ENCODE measurements around the gene CCDC171. TPM values are rescaled to one million over a fixed set of nuclear protein-coding genes. Genes with fewer than 3 reads are reported as not detected.
"Not testable (repeated sequence)": the region's sequence is repeated elsewhere in the genome, so short reads cannot be mapped to it uniquely, and the experiment has no call there.

Gene CCDC171
- total RNA-seq, 2 donors from 2014 or later = 0.90 to 1.4 TPM

DNA sequence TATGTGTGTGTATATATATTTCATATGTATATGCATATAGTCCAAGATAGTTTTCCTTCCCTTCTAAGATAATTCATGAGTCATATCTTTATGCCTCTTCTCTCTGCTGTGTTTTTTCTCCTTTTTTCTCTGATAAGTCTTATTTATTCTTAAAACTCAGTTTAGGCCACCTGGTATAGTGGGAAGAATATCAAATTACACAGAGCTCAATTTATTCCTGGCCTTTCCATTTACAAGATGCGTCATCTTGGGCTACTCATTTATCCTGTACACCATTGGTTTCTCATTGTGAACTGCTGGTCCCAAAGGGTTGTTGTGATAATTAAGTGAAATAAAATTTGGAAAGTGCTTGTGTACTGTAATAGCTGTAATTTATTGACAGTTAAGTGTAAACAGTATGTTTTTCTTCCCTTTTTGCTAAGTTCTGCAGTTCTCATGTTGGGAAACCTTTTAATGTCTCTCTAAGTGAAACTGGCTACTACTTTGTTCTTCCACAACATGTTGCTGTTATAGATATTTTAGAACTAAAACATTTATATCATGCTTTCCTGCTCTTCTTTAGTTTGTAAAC is 19.4 kb downstream of the CCDC171 start:
- Histone ChIP-seq H3K9me3 (no peaks in the 10 kb centered on the region), H3K27me3 (no peaks in the 10 kb centered on the region), H3K27ac (no peak overlapping the region), H3K36me3 (no peaks in the 10 kb centered on the region), H3K4me1 (no peaks in the 10 kb centered on the region), H3K4me3 (no peak overlapping the region)
- no peak for DNase-seq (ENCODE audit: low spot score)
- TF ChIP-seq, protein P1, sequence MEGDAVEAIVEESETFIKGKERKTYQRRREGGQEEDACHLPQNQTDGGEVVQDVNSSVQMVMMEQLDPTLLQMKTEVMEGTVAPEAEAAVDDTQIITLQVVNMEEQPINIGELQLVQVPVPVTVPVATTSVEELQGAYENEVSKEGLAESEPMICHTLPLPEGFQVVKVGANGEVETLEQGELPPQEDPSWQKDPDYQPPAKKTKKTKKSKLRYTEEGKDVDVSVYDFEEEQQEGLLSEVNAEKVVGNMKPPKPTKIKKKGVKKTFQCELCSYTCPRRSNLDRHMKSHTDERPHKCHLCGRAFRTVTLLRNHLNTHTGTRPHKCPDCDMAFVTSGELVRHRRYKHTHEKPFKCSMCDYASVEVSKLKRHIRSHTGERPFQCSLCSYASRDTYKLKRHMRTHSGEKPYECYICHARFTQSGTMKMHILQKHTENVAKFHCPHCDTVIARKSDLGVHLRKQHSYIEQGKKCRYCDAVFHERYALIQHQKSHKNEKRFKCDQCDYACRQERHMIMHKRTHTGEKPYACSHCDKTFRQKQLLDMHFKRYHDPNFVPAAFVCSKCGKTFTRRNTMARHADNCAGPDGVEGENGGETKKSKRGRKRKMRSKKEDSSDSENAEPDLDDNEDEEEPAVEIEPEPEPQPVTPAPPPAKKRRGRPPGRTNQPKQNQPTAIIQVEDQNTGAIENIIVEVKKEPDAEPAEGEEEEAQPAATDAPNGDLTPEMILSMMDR (IDR thresholded peaks at IDR 0.05) = no peak

GRCh38 chr9:15576350-15577050 is 23.7 kb downstream of the CCDC171 start:
- DNase-seq (ENCODE audit: low spot score) = no peak
- H3K4me1 ChIP-seq = no peaks in the 10 kb centered on the region
- H3K27ac ChIP-seq = no peak overlapping the region
- H3K4me3 ChIP-seq = no peak overlapping the region
- H3K9me3 ChIP-seq = no peaks in the 10 kb centered on the region
- TF ChIP-seq, protein P1 (IDR thresholded peaks at IDR 0.05) = no peak
- H3K36me3 ChIP-seq = no peaks in the 10 kb centered on the region
- H3K27me3 ChIP-seq = no peaks in the 10 kb centered on the region

DNA sequence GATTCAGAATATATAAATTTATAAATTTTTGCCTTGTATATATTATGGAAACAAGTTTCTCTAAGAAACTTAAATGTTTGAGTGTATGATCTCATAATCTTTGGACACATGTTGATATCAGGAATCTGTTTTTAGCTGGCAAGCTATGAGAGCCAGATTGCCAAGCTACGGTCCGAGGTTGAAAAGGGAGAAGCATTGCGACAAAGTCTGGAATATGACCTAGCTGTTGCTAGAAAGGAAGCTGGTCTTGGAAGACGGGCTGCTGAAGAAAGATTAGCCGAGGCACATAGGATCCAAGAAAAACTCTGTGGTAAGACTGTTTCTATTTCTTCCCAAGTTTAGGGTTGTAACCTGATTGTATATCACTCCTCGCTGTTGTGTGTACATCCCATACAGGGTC is 25.9 kb downstream of the CCDC171 start:
- Histone ChIP-seq H3K4me3 (no peak overlapping the region), H3K36me3 (no peaks in the 10 kb centered on the region), H3K27me3 (no peaks in the 10 kb centered on the region), H3K4me1 (no peaks in the 10 kb centered on the region), H3K27ac (no peak overlapping the region), H3K9me3 (no peaks in the 10 kb centered on the region)
- TF ChIP-seq, protein P1 (IDR thresholded peaks at IDR 0.05) = no peak
- DNase-seq (ENCODE audit: low spot score) = no peak

- no peaks in the 10 kb centered on the region for H3K9me3 ChIP-seq
- DNase-seq (ENCODE audit: low spot score) = no peak
- TF ChIP-seq, protein P1 (IDR thresholded peaks at IDR 0.05) = no peak
- no peaks in the 10 kb centered on the region for H3K27me3 ChIP-seq
- no peaks in the 10 kb centered on the region for H3K4me1 ChIP-seq
- H3K27ac ChIP-seq = no peak overlapping the region
- H3K4me3 ChIP-seq = no peak overlapping the region
- H3K36me3 ChIP-seq = no peaks in the 10 kb centered on the region
These were observed 31.5 kb downstream of the CCDC171 start for GRCh38 chr9:15584379-15584778.

DNA sequence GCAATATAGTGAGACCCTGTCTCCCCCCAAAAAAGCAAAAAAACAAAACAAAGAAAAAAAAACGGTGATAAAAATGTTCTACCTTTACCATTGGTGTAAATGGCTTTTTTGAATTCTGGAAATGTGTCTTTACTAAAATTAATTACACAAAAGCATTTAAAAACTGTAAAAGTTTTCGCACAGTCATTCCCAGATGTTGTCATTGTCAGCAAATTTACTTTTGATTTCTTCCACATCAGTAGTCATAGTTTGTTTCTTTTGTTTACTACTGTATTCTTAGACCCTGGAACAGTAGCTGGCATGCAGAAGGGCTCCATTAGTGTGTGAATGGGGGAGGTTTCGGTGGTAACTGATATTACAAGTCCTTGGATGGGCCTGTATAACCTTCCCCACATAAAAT is 39.5 kb downstream of the CCDC171 start:
- Histone ChIP-seq H3K4me1 (no peaks in the 10 kb centered on the region), H3K27ac (no peak overlapping the region), H3K27me3 (no peaks in the 10 kb centered on the region), H3K9me3 (peaks cover 0 to 3% of the 10 kb centered on the region in 2 donors), H3K4me3 (no peak overlapping the region), H3K36me3 (no peaks in the 10 kb centered on the region)
- TF ChIP-seq, protein P1 (IDR thresholded peaks at IDR 0.05) = no peak
- no peak for DNase-seq (ENCODE audit: low spot score)

DNA sequence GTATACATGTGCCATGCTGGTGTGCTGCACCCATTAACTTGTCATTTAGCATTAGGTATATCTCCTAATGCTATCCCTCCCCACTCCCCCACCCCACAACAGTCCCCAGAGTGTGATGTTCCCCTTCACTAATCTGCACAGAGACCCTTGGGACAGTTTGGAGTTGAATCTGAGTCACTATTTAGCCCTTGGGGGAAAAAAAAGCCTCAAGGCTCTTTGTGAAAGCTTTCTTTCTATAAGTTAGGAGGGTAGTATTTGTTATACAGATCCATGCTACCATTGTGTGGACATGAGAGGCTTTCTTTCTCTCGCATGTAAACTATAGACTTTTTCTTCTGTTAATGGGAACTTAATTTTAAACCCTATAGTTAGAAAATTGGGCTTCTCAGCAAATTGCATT is 40.1 kb downstream of the CCDC171 start:
- not testable (repeated sequence) for H3K27ac ChIP-seq

DNA sequence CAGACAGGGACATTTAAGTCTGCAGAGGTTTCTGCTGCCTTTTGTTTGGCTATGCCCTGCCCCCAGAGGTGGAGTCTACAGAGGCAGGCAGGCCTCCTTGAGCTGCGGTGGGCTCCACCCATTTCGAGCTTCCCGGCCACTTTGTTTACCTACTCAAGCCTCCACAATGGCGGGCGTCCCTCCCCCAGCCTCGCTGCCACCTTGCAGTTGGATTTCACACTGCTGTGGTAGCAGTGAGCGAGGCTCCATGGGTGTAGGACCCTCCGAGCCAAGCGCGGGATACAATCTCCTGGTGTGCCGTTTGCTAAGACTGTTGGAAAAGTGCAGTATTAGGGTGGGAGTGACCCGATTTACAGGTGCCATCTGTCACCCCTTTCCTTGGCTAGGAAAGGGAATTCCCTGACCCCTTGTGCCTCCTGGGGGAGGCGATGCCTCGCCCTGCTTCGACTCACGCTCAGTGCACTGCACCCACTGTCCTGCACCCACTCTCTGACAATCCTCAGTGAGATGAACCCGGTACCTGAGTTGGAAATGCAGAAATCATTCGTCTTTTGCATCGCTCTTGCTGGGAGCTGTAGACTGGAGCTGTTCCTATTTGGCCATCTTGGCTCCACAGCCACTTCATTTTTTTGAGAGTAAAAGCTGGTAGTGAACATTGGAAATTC is 48.0 kb downstream of the CCDC171 start:
- H3K4me1 ChIP-seq; DNase-seq (ENCODE audit: low spot score); H3K27ac ChIP-seq; H3K27me3 ChIP-seq; H3K9me3 ChIP-seq; H3K4me3 ChIP-seq; H3K36me3 ChIP-seq: not testable (repeated sequence)

More for the DNA sequence above, 40.1 kb downstream of the CCDC171 start:
- not testable (repeated sequence) for H3K9me3 ChIP-seq; DNase-seq (ENCODE audit: low spot score); H3K36me3 ChIP-seq; H3K4me3 ChIP-seq; H3K4me1 ChIP-seq; H3K27me3 ChIP-seq

Measured in right atrium auricular region (tissue), 2 donors.